Measurements from ENCODE around the gene TEX28.
"Not testable (repeated sequence)": the region's sequence is repeated elsewhere in the genome, so short reads cannot be mapped to it uniquely, and the experiment has no call there.

TEX28 gene

DNA sequence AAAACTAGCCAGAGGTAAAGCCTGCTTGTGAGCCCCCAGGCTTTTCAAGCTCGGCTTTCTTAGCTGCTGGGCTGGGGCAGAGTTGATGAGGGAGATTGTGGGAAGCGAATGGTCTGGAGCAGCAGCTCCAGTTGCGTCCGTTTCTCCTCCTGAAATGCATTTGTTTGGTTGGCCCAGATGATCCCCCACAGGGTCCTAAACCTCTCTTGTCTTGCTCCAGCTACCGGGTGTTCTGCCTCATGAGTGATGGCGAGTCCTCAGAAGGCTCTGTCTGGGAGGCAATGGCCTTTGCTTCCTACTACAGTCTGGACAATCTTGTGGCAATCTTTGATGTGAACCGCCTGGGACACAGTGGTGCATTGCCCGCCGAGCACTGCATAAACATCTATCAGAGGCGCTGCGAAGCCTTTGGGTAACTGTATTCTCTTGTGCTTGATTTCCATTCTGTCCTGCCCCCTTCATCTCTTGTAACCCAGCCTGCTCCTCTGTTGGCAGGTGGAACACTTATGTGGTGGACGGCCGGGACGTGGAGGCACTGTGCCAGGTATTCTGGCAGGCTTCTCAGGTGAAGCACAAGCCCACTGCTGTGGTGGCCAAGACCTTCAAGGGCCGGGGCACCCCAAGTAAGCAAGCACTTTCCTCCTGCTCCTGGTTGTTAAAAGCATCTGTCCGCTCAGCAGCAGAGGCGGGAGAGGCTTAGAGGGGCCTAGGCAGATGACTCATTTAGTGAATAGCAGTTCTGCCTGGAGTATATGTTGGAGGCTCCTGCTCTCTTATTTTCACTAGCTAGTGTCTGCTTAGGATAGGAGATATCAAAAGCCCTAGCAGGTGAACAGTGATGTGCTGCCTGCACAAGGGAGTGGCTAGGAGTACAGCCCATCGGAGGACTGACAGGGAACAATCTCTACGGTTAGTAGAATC, 16.0 kb upstream of the TEX28 start:
- DNase-seq = no peak

DNA sequence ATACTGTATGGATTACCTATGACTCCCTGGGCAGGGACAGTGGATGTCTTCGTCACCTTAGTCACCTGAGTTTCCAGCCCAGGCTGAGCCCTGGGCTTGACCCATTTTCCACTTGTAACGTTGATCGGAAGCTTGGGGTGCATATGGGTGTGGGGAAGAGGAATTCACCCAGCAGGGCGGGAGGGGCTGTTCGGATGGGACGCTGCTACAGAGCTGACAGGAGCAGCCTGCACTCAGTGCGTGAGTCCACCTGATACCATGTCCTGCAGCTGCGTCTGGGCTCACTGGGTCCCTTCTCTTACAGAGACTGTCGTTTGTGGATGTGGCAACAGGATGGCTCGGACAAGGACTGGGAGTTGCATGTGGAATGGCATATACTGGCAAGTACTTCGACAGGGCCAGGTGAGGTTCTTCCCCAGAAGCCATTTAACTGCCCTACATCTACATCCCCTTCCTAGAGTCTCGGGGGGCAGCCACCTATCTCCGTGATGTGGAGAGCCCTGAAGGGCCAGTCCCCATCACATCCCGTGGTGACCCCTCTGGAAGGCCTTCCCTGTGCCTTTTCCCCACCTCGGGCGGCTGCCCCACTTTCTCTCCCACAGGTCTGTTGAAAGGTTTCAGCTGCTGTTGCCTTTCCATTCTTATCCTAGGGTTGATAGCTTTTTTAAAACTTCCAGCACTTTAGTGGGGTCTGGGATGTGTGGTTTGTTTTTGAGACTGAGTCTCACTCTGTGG, 14.3 kb upstream of the TEX28 start:
- no peak for DNase-seq

DNA sequence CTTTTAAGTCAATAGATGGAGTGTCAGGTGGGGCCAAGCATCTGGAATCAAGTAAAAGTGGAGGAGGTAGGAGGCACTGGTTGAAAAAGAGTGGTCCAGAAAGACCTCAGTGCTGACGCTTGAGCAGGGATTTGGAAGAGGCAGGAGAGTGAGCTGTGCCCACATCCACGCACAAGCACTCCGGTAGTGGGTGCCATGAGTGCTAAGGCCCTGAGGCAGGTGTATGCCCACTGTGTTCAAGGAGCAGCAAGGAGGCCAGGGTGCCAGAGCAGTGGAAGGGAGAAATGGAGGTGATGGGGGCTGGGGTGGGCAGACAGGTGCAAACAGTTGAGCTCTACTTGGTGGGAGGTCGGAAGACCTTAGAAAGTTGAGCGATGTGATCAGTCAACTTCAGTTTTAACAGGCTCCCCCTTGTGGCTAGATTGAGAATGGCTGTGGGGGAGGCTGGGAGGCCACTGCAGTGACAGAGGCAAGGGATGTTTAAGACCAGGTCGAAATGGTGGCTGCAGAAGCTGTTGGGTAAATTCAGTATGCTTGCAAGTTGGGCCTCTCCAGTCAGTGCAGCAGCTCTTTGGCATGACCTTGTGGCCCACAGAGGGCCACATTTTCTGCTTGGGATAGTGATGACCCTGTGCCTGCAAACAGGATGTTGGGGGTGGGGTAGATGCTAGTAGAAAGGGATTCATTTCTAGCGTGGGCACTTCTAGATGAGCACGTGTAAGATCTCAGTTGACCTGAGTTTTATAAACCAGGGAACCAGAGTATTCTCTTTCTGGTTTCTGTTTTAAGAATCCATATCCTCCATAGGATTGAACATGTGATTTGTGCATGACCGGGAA, 13.4 kb upstream of the TEX28 start:
- DNase-seq = peak; percentile 52 to 71 (median 56)

DNA sequence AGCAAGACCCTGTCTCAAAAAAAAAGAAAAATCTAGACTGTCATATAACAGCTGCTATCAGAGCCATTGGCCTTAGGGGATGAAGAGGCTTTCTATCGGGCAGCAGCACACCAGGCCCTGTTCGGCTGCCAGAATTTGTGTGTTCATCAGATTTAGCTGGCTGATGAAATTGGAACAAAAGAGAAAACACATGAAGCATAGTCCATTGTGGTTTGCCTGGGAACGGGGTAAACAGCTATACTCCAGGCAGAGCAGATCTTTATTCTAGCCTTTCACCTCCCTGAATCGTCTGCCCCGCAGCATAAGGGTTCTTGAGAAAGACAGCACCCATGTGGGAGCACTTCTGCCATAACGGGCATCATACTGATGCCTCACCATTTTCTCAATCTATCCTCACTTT, 12.3 kb upstream of the TEX28 start:
- DNase-seq = no peak

DNA sequence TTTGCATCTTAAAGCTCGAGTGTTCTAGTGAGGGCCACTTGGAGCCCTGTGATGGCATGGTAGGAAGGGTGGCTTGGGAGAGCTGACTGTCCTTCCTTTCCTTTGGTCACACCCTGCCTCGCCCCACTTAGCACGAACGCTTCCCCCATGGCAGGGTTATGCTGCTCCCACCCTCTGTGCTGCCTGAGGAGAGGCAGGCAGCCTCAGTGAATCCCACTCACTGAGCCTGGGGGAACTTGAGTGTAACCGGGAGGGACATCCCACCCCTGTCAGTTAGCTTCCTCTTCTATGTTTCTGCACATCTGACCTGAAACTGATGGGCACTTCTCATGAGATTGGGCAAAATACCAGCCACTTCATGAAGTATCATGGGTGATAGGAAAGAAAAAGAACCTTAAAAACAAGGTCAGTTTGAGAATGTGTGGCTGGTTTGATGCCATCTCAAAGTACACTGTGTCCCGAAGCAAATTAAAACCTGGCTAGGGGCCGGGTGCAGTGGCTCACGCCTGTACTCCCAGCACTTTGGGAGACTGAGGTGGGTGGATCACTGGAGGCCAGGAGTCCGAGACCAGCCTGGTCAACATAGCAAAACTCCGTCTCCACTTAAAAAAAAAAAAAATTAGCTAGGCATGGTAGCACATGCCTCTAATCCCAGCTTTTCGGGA, 10.7 kb upstream of the TEX28 start:
- no peak for DNase-seq

DNA sequence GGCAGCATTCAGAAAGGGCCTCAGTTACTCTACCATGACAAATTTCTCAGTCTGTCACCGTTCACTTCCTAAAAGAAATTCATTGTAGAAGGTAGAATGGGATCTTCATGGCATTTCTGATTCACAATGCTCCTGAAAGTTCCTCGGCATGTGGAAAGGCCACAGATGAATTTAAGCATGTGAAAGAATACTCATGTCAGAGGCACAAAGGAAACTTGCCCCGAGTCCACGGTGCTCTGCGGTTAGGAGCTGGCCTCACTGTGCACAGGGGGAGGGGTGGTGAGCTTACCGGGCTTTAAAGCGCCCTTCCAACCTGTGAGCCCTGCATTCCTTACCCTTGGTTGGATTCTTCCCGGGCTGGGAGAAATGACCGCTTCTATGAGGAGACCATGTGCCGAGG, 9.9 kb upstream of the TEX28 start:
- DNase-seq = no peak

DNA sequence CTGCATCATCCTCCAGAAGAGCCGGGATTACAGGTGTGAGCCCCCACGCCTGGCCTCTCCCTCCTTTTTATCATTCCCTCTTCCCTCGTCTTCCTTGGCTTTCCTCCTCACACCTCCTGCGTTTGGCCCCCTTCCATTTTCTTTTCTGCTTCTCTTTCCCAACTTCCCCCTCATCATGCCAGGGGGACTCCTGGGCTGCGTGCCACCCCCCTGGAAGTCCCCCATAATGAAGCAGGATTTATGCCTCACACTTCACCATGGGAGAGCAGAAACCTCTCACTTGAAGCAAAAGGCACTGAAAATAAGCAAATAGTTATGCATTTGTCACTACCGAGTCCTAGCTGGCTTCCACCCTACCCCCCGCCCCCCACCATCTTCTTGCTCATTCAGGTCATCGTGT, 8.6 kb upstream of the TEX28 start:
- no peak for DNase-seq

DNA sequence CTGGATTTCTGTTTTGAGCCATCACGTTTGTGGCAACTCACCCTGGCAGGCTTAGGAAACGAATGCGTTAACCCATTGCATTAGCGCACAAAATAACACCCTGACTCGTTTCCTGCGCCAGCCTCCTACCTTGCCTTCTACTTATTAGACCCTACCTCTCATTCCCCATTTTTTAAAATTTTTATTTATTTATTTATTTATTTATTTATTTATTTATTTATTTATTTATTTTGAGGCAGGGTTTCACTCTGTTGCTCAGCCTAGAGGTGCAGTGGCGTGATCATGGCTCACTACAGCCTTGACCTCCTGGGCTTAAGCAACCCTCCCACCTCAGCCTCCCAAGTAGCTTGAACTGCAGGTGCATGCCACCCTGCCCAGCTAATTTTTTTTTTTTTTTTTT, 8.1 kb upstream of the TEX28 start:
- not testable (repeated sequence) for DNase-seq

DNA sequence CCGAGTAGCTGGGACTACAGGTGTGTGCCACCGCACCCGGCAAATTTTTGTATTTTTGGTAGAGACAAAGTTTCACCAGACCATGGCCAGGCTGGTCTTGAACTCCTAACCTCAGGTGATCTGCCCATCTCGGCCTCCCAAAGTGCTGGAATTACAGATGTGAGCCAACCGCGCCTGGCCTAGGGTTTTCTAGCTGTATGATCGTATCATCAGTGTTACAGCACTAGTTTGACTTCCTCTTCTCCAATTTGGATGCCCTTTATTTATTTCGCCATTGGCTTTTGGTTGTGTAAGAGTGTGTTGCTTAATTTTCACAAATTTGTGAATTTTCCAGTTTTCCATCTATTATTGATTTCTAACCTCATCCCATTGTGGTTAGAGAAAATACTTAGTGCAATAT, 5.9 kb upstream of the TEX28 start:
- no peak for DNase-seq

DNA sequence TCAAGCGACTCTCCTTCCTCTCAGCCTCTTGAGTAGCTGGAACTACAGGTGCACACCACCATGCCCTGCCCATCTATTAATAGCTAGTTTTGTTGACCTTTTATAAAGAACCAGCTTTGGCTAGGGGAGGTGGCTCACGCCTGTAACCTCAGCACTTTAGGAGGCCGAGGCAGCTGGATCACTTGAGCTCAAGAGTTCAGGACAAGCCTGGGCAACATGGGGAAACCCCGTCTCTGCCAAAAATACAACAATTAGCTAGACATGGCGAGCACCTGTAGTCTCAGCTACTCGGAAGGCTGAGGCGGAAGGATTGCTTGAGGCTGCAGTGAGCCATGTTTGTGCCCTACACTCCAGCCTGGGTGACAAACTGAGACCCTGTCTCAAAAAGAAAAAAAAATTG, 3.4 kb upstream of the TEX28 start:
- no peak for DNase-seq

DNA sequence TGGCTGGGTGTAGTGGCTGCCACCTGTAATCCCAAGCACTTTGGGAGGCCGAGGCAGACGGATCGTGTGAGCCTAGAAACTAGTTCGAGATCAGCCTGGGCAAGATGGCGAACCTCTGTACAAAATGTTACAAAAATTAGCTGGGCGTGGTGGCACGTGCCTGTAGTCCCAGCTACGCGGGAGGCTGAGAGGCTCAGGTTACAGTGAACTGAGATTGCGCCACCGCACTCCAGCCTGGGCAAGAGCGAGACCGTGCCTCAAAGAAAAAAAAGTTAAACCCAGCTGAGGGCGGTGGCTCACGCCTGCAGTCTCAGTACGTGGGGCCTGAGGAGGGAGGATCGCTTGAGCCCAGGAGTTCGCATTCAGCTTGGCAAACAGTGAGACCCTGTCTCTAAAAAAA, 1.8 kb upstream of the TEX28 start:
- DNase-seq = no peak

DNA sequence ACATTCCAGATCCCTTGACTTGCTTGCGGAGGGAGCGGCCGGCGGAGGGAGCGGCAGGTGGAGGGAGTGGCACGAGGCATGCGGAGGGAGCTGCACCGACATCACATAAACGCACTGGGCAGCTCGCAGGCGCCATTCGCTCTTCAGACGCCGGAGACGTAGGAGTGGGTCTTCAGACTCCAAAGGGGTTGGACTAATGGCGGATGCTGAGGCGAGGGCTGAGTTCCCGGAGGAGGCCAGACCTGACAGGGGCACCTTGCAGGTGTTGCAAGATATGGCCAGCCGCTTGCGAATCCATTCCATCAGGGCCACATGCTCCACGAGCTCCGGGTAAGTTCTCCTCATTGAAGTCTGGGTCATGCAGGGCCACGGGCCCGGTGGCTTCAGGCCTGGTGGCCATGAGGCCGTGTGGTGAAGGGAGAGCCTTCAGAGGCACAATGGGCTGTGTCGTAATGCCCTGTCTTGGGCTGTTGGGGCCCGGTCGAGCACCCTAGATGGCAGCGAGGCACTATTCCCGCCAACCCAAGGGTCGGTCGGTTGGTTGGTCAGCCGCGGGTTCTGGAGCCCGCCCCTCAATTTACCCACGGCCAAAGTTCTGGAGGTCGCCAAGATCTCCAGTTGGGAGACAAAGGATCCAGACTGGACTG, 863 bp upstream of the TEX28 start, which contains the start of gene TKTL1:
Gene TKTL1, plus strand, starts transcription at position 132 of the 647 bp plus-strand sequence. Its CDS starts 65 bp downstream, at position 197.
- DNase-seq = no peak

DNA sequence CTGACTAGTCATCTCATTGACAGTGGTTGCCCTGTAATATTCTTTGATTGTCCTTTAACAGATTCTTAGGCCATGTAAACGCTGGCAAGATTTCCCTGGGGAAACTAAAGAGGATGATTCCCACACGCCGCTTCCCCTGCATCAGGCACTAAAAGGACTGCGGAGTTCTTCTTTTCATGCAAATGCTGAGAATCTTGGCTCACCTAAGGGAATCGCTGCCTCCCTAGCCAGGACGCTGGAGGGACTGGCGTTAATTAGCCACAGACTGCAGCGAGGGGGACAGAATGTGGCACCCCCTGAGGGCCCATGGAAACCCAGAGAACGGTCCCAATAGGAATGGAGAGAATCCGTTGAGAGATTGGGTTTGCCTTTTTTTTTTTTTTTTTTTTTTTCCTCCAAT, 8.5 kb downstream of the TEX28 start:
- DNase-seq = not testable (repeated sequence)

DNA sequence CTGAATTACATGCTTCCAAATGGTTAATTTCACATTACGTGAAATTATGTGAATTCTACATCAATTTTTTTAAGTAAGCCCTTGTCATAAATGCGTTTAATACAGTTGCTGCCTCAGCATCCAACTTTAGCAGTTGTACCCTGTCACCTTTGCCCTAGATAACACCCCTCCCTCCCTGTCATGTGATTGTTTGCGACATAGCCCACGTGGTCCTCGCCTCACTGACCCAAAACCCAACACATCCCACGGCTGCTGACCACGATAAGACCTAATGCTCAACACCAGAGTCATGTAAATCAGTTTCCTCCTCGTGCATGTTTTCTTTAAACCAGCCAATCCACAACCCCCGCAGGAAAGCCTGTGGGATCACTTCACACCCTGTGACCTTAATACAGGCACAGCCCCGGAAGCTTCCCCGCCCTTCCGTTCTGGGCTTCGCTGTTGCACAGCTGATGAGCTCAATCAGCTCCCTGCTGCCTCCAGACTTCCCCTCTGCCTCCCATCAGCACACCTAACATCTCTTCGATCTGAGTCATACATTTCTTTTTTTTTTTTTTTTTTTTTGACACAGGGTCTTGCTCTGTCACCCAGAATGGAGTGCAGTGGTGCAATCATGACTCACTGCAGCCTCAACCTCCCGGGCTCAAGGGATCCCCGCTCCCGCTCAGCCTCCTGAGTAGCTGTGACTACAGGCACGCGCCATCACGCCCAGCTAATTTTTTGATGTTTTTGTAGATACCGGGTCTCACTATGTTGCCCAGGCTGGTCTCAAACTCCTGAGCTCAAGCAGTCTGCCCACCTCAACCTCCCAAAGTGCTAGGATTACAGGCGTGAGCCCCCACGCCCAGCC, 10.2 kb downstream of the TEX28 start:
- not testable (repeated sequence) for DNase-seq

DNA sequence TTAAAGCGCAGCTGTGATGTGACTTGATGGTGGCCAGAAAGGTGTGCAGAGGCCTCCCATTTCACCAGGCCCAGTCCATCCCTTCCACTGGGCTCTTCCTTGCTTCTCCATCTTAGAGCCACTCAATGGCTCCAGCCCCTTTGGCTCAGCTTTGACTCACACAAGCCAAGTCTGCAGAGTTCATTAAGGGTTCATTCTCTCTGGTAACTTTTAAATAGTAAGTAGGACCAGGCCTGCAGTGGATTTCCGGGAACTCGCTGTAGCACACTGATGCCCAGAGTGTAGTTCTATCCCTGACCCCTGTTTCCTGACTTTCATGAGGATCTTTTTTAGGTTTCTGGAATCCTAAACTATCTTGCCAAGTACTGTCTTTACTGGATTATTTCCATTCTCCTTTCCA, 25.7 kb downstream of the TEX28 start:
- not testable (repeated sequence) for DNase-seq

DNA sequence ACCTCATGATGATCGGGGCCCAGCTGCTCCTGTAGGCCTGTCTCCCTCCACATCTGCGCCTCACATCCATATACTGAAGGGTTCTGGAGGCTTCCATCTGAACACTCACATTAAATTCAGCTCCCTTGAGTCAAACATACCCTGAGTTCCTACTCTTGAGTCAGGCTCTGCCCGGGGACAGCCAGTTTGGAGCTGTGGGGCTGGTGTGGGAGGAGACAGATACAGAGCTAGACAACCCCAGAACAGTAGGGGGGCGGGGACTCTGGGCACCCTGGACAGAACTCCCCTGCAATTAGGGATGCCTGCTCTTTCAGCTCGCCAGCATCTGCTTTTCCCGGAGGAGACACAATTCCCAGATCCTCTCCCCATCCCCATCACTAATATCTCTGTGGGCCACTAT, 31.9 kb downstream of the TEX28 start:
- not testable (repeated sequence) for DNase-seq

DNA sequence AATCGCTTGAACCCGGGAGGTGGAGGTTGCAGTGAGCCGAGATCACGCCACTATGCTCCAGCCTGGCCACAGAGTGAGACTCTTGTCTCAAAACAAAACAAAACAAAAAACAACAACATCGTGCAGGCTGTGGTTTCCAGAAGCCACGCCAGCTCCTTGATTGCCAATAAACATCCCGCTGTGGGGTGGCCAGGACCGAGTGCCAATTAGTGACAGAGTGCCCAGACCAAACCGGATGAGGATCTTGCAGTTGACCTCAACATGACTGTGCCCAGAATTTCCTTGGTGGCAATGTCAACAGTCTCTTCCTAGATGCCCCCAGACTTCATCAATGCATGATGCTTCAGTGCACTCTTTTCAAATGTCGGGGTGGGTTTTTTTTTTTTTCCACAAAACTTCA, 36.2 kb downstream of the TEX28 start:
- not testable (repeated sequence) for DNase-seq

DNA sequence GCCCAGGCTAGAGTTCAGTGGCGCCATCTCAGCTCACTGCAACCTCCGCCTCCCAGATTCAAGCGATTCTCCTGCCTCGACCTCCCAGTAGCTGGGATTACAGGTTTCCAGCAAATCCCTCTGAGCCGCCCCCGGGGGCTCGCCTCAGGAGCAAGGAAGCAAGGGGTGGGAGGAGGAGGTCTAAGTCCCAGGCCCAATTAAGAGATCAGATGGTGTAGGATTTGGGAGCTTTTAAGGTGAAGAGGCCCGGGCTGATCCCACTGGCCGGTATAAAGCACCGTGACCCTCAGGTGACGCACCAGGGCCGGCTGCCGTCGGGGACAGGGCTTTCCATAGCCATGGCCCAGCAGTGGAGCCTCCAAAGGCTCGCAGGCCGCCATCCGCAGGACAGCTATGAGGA, 37.6 kb downstream of the TEX28 start, which contains the start of gene OPN1MW3:
Gene OPN1MW3, plus strand, starts transcription at position 301 of the 400 bp plus-strand sequence. Its CDS starts 38 bp downstream, at position 339.
- DNase-seq = not testable (repeated sequence)

DNA sequence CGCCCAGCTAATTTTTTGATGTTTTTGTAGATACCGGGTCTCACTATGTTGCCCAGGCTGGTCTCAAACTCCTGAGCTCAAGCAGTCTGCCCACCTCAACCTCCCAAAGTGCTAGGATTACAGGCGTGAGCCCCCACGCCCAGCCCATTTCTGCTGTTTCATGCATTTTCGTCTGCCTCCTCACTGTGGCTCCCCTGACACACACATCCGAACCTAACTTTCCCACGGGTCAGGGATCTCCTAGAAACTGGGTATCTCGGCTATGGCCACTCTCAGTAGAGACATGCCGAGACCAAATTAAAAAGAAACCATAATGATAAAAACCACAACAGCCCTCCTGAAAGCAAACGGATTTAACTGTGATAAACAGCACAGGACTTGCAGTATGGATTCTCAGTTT, 46.8 kb downstream of the TEX28 start:
- not testable (repeated sequence) for DNase-seq

DNA sequence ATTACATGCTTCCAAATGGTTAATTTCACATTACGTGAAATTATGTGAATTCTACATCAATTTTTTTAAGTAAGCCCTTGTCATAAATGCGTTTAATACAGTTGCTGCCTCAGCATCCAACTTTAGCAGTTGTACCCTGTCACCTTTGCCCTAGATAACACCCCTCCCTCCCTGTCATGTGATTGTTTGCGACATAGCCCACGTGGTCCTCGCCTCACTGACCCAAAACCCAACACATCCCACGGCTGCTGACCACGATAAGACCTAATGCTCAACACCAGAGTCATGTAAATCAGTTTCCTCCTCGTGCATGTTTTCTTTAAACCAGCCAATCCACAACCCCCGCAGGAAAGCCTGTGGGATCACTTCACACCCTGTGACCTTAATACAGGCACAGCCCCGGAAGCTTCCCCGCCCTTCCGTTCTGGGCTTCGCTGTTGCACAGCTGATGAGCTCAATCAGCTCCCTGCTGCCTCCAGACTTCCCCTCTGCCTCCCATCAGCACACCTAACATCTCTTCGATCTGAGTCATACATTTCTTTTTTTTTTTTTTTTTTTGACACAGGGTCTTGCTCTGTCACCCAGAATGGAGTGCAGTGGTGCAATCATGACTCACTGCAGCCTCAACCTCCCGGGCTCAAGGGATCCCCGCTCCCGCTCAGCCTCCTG, 47.4 kb downstream of the TEX28 start:
- DNase-seq = not testable (repeated sequence)

All from activated CD4-positive, CD25-positive, alpha-beta regulatory T cell (primary cell).